OCI-LY7 (cell line): ENCODE data around the gene GAS2L2.

Experiments used
- EZH2phosphoT487 ChIP-seq: fragments of 200-600 bp; sonication (generic); IDR thresholded peaks from 2 replicates; pipeline ENCODE4 v1.6.1; 2018; ENCODE audit warnings: low read depth, borderline replicate concordance, mild to moderate bottlenecking, mixed run types, antibody characterized with exemption, low read length, moderate library complexity, mixed read lengths
- TF ChIP-seq, protein P1 (sequence below): fragments of 200-600 bp; sonication (generic); conservative IDR thresholded peaks from 2 replicates; pipeline ENCODE4 v1.5.1; 2014; ENCODE audit warnings: mild to moderate bottlenecking, antibody characterized with exemption, low read length, moderate library complexity, mixed read lengths

DNA sequence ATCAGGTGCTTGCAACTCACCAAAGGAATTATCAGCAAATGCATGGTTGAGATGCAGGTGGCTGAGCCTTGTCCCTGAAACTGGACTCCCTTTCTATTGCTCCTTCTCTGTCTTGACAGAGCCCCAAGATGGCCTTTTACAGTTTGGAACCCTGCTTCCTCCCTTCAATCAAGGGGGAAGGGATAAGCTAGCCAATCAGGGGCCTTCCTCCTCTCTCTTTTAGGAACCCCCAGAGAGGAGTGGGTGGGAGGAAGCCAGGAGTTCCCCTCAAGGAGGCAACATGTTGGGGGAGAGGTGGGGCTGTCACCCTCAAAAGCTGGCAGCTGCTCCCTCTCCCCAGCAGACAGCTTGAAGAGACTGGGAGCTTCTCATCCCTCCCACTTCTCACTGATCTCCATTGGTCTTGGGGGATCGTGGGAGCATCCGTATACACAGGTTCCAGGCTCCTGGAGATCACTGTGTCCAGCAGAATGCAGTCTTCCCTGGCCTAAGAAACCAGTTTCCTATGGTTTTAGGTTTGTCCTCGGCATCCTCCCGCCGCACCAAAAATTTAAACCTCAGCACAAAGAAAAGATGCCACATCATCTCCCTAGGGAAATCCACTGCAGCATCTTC, 14.4 kb downstream of the GAS2L2 start:
- TF ChIP-seq, protein P1, sequence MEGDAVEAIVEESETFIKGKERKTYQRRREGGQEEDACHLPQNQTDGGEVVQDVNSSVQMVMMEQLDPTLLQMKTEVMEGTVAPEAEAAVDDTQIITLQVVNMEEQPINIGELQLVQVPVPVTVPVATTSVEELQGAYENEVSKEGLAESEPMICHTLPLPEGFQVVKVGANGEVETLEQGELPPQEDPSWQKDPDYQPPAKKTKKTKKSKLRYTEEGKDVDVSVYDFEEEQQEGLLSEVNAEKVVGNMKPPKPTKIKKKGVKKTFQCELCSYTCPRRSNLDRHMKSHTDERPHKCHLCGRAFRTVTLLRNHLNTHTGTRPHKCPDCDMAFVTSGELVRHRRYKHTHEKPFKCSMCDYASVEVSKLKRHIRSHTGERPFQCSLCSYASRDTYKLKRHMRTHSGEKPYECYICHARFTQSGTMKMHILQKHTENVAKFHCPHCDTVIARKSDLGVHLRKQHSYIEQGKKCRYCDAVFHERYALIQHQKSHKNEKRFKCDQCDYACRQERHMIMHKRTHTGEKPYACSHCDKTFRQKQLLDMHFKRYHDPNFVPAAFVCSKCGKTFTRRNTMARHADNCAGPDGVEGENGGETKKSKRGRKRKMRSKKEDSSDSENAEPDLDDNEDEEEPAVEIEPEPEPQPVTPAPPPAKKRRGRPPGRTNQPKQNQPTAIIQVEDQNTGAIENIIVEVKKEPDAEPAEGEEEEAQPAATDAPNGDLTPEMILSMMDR = no peak
- no peak for TF ChIP-seq EZH2phosphoT487
